Large intestine (tissue), 3 donors: Measurements from ENCODE around the gene DNM3. TPM values are rescaled to one million over a fixed set of nuclear protein-coding genes. Genes with fewer than 3 reads are reported as not detected.

Source experiments
- DNase-seq, 2 donors: peaks; one replicate each; pipeline versions ENCODE4 v3.0.0 to v3.0.0-alpha.2; 2013
- H3K27ac ChIP-seq: one replicate; pipeline ENCODE4 v1.5.1; 2013; ENCODE audit warnings: low read length
- H3K27me3 ChIP-seq: 2 replicates; pipeline ENCODE4 v1.6.1; 2013; ENCODE audit warnings: low read length; ENCODE audit not compliant: control insufficient read depth, insufficient read depth
- H3K36me3 ChIP-seq: 2 replicates; pipeline ENCODE4 v1.6.1; 2013; ENCODE audit warnings: low read length; ENCODE audit not compliant: control insufficient read depth, insufficient read depth
- H3K4me1 ChIP-seq: one replicate; pipeline ENCODE4 v1.6.1; 2013; ENCODE audit warnings: low read length; ENCODE audit not compliant: control insufficient read depth, insufficient read depth
- H3K4me3 ChIP-seq: one replicate; pipeline ENCODE4 v1.5.1; 2013; ENCODE audit warnings: low read length
- H3K9me3 ChIP-seq: one replicate; pipeline ENCODE4 v1.6.1; 2013; ENCODE audit warnings: mild to moderate bottlenecking, low read depth, low read length, moderate library complexity; ENCODE audit not compliant: control insufficient read depth
- WGBS: methylation state at CpG from one replicate; pipeline ENCODE4 v1.1.5; 2013; ENCODE audit warnings: low lambda C conversion rate; ENCODE audit not compliant: insufficient coverage; 5-methylcytosine and 5-hydroxymethylcytosine counted together
- polyA plus RNA-seq: library from polyadenylated mRNA; unstranded; fragments of 120-200 nt; gene quantifications from one replicate; pipeline ENCODE4 v1.2.1, GENCODE V29; 2013

Gene DNM3
- polyA plus RNA-seq, 1 donor = 2.2 TPM

GRCh38 chr1:172399756-172400721 is 558.7 kb downstream of the DNM3 start:
- no peak overlapping the region for H3K27ac ChIP-seq

GRCh38 chr1:172400722-172401105 is 559.4 kb downstream of the DNM3 start:
- WGBS = 83% methylated on average over 1 of the region's 1 CpG
- H3K27ac ChIP-seq = no peak overlapping the region
- H3K4me1 ChIP-seq = peaks cover 6% of the 10 kb centered on the region
- H3K36me3 ChIP-seq = no peaks in the 10 kb centered on the region
- H3K4me3 ChIP-seq = no peak overlapping the region
- no peaks in the 10 kb centered on the region for H3K9me3 ChIP-seq
- DNase-seq = no peak
- no peaks in the 10 kb centered on the region for H3K27me3 ChIP-seq

More at GRCh38 chr1:172399756-172400721, 558.7 kb downstream of the DNM3 start:
- H3K4me3 ChIP-seq = no peak overlapping the region
- H3K4me1 ChIP-seq = peaks cover 7% of the 10 kb centered on the region
- H3K9me3 ChIP-seq = no peaks in the 10 kb centered on the region
- 54% methylated on average over 5 of the region's 6 CpGs for WGBS
- no peaks in the 10 kb centered on the region for H3K36me3 ChIP-seq
- DNase-seq = no peak
- no peaks in the 10 kb centered on the region for H3K27me3 ChIP-seq

- Histone ChIP-seq H3K4me3 (no peak overlapping the region), H3K36me3 (no peaks in the 10 kb centered on the region), H3K4me1 (peaks cover 6% of the 10 kb centered on the region), H3K9me3 (no peaks in the 10 kb centered on the region), H3K27me3 (no peaks in the 10 kb centered on the region), H3K27ac (no peak overlapping the region)
- DNase-seq = no peak
These were observed 560.2 kb downstream of the DNM3 start for GRCh38 chr1:172401477-172401876.

GRCh38 chr1:172401892-172402291 is 560.6 kb downstream of the DNM3 start:
- Histone ChIP-seq H3K36me3 (no peaks in the 10 kb centered on the region), H3K27ac (no peak overlapping the region), H3K27me3 (no peaks in the 10 kb centered on the region), H3K9me3 (no peaks in the 10 kb centered on the region), H3K4me1 (peaks cover 6% of the 10 kb centered on the region), H3K4me3 (no peak overlapping the region)
- DNase-seq = no peak
- 80% methylated on average over 2 of the region's 5 CpGs for WGBS

GRCh38 chr1:172402878-172403569 is 561.7 kb downstream of the DNM3 start:
- H3K27me3 ChIP-seq = no peaks in the 10 kb centered on the region
- no peak overlapping the region for H3K27ac ChIP-seq
- H3K4me3 ChIP-seq = no peak overlapping the region
- no peaks in the 10 kb centered on the region for H3K9me3 ChIP-seq
- peaks cover 6% of the 10 kb centered on the region for H3K4me1 ChIP-seq
- 100% methylated on average over 1 of the region's 1 CpG for WGBS
- no peaks in the 10 kb centered on the region for H3K36me3 ChIP-seq
- DNase-seq = no peak

GRCh38 chr1:172404121-172404520 is 562.8 kb downstream of the DNM3 start:
- Histone ChIP-seq H3K36me3 (no peaks in the 10 kb centered on the region), H3K4me1 (peaks cover 6% of the 10 kb centered on the region), H3K27ac (no peak overlapping the region), H3K27me3 (no peaks in the 10 kb centered on the region), H3K9me3 (no peaks in the 10 kb centered on the region), H3K4me3 (no peak overlapping the region)
- no peak for DNase-seq

- Histone ChIP-seq H3K27me3 (no peaks in the 10 kb centered on the region), H3K27ac (no peak overlapping the region), H3K4me3 (no peak overlapping the region), H3K36me3 (no peaks in the 10 kb centered on the region), H3K4me1 (no peaks in the 10 kb centered on the region), H3K9me3 (no peaks in the 10 kb centered on the region)
- no peak for DNase-seq
These were observed 564.6 kb downstream of the DNM3 start for GRCh38 chr1:172405912-172406311.

- no peaks in the 10 kb centered on the region for H3K4me1 ChIP-seq
- DNase-seq = no peak
- no peak overlapping the region for H3K27ac ChIP-seq
- no peaks in the 10 kb centered on the region for H3K9me3 ChIP-seq
- no peaks in the 10 kb centered on the region for H3K36me3 ChIP-seq
- no peaks in the 10 kb centered on the region for H3K27me3 ChIP-seq
- H3K4me3 ChIP-seq = no peak overlapping the region
- no CpG with 5 or more reads among the region's 1 CpG for WGBS
These were observed 565.7 kb downstream of the DNM3 start for GRCh38 chr1:172406968-172407367.

GRCh38 chr1:172408958-172409357 is 567.7 kb downstream of the DNM3 start:
- no peak overlapping the region for H3K27ac ChIP-seq
- H3K4me3 ChIP-seq = no peak overlapping the region
- no peaks in the 10 kb centered on the region for H3K36me3 ChIP-seq
- no peaks in the 10 kb centered on the region for H3K9me3 ChIP-seq
- no peaks in the 10 kb centered on the region for H3K27me3 ChIP-seq
- DNase-seq = no peak
- H3K4me1 ChIP-seq = no peaks in the 10 kb centered on the region
- no CpG with 5 or more reads among the region's 1 CpG for WGBS

- no peaks in the 10 kb centered on the region for H3K4me1 ChIP-seq
- no peak overlapping the region for H3K27ac ChIP-seq
- WGBS = no CpG with 5 or more reads among the region's 1 CpG
- no peaks in the 10 kb centered on the region for H3K9me3 ChIP-seq
- H3K27me3 ChIP-seq = no peaks in the 10 kb centered on the region
- H3K4me3 ChIP-seq = no peak overlapping the region
- DNase-seq = no peak
- H3K36me3 ChIP-seq = no peaks in the 10 kb centered on the region
These were observed 568.7 kb downstream of the DNM3 start for GRCh38 chr1:172410027-172410426.
